Lung (tissue), 12 donors: ENCODE data around the gene SLC5A12. TPM values are rescaled to one million over a fixed set of nuclear protein-coding genes. Genes with fewer than 3 reads are reported as not detected.

Experiments
- ATAC-seq: fragments of 200-7000 bp; cut with Tn5 transposase; one replicate; pipeline ENCODE4 v1.9.1; 2020; ENCODE audit warnings: moderate number of reproducible peaks; ENCODE audit not compliant: insufficient read depth, low FRiP score
- DNase-seq, 3 donors: peaks; one replicate each; pipeline ENCODE4 v3.0.0-alpha.2; 2013 to 2017
- H3K27ac ChIP-seq, 2 donors: one replicate each; pipeline ENCODE4 v1.5.1; 2013; ENCODE audit warnings: mild to moderate bottlenecking in 2 of 2, moderate library complexity in 2 of 2, control low read depth in 1 of 2, inconsistent platforms in 1 of 2, low read depth in 1 of 2, low read length in 1 of 2
- H3K27me3 ChIP-seq, 3 donors: one replicate each; pipeline ENCODE4 v1.5.1; 2013; ENCODE audit warnings: low read length in 2 of 3; ENCODE audit not compliant: control insufficient read depth in 3 of 3, insufficient read depth in 3 of 3
- H3K36me3 ChIP-seq, 4 donors: one replicate each; pipeline ENCODE4 v1.5.1; 2013; ENCODE audit warnings: low read length in 4 of 4, mild to moderate bottlenecking in 1 of 4, moderate library complexity in 1 of 4; ENCODE audit not compliant: control insufficient read depth in 4 of 4, insufficient read depth in 4 of 4
- H3K4me1 ChIP-seq, 5 donors: one replicate each; pipeline ENCODE4 v1.5.1; 2013; ENCODE audit warnings: low read length in 5 of 5, mild to moderate bottlenecking in 2 of 5, moderate library complexity in 1 of 5; ENCODE audit not compliant: control insufficient read depth in 5 of 5, insufficient read depth in 5 of 5
- H3K4me3 ChIP-seq: one replicate; pipeline ENCODE4 v1.5.1; 2013; ENCODE audit warnings: mild to moderate bottlenecking, control low read depth, moderate library complexity
- H3K9ac ChIP-seq, 2 donors: one replicate each; pipeline ENCODE4 v1.5.1; 2013; ENCODE audit warnings: low read length in 2 of 2, control low read depth in 1 of 2; ENCODE audit not compliant: insufficient read depth in 1 of 2
- H3K9me3 ChIP-seq, 4 donors: one replicate each; pipeline ENCODE4 v1.5.1; 2013; ENCODE audit warnings: low read length in 3 of 4, mild to moderate bottlenecking in 1 of 4, moderate library complexity in 1 of 4; ENCODE audit not compliant: control insufficient read depth in 4 of 4, insufficient read depth in 3 of 4
- CTCF ChIP-seq: IDR thresholded peaks from 2 replicates; pipeline ENCODE4 v1.5.1; 2012; ENCODE audit warnings: mild to moderate bottlenecking; ENCODE audit errors: control extremely low read depth, extremely low read depth
- WGBS, 2 donors: extraction: QIAGEN DNeasy Blood & Tissue Kit; methylation state at CpG; one replicate each; pipeline ENCODE4 v1.1.7; 2013; 5-methylcytosine and 5-hydroxymethylcytosine counted together
- polyA plus RNA-seq, 2 donors: library from polyadenylated mRNA; stranded (reverse); fragments of 200-250 nt; gene quantifications; one replicate each; pipeline ENCODE4 v1.2.1, GENCODE V29; 2013
- total RNA-seq, 2 donors: library from RNA; depleted of rRNA in 1 of 2; stranded (reverse); fragments of >200 nt in 1 of 2; gene quantifications; one replicate each; pipeline ENCODE4 v1.2.1, GENCODE V29; 2014 to 2021
- donor health status: control.
- donor health status: control.
- donor health status: Bipolar disorder and iron deficiency.
- donor health status: healthy.
- donor health status: DM: yes; HTN: yes; CAD: no.

The SLC5A12 gene
- total and polyA plus RNA-seq, 4 donors: 0.06 TPM; not detected in 3

DNA sequence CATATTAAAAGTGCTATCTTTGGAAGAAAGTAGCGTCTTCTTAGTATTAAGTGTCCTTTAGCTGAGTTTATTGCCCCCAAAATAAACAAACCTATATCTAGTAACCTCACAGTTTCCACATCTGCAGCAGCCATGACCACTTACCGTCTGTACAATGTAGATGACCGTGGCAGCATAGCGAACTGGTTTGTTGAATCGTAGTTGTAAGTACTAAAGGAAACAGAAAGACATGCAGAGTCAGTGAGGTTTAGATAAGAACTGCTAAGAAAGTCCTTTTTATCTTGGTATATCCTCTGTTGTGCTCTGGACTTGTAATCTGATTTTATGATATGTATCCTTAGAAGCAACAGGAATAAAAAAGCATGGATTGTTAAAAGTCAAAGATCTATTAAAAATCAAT, 9.4 kb downstream of the SLC5A12 start:
- Histone ChIP-seq H3K9me3 (no peaks in the 10 kb centered on the region), H3K27me3 (no peaks in the 10 kb centered on the region), H3K4me3 (no peak overlapping the region), H3K36me3 (no peaks in the 10 kb centered on the region), H3K4me1 (peaks cover 0 to 13% (median 0%) of the 10 kb centered on the region in 5 donors), H3K27ac (no peak overlapping the region), H3K9ac (no peak overlapping the region)
- no peak for ATAC-seq
- WGBS, 2 donors: 47 to 56% methylated on average over 5 of the region's 5 CpGs
- no peak for TF ChIP-seq CTCF
- no peak for DNase-seq

DNA sequence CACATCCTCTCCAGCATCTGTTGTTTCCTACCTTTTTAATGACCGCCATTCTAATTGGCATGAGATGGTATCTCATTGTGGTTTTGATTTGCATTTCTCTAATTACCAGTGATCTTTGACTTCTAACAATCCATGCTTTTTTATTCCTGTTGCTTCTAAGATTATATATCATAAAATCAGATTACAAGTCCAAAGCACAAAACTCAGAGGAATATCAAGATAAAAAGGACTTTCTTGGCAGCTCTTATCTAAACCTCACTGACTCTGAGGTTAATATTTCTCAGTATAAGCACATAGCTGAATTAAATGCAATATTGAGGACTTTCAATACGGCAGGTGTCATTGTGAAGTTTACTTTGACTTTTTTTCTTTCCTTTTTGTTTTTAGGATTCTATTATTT, 11.4 kb downstream of the SLC5A12 start:
- H3K9ac ChIP-seq: no peak overlapping the region
- H3K36me3 ChIP-seq: no peaks in the 10 kb centered on the region
- no peak overlapping the region for H3K4me3 ChIP-seq
- H3K27me3 ChIP-seq: no peaks in the 10 kb centered on the region
- DNase-seq: no peak
- WGBS, 2 donors: 94 to 96% methylated on average over 2 of the region's 2 CpGs
- no peak for TF ChIP-seq CTCF
- H3K27ac ChIP-seq: no peak overlapping the region
- no peaks in the 10 kb centered on the region for H3K9me3 ChIP-seq
- no peak for ATAC-seq
- peaks cover 0 to 13% (median 0%) of the 10 kb centered on the region in 5 donors for H3K4me1 ChIP-seq

DNA sequence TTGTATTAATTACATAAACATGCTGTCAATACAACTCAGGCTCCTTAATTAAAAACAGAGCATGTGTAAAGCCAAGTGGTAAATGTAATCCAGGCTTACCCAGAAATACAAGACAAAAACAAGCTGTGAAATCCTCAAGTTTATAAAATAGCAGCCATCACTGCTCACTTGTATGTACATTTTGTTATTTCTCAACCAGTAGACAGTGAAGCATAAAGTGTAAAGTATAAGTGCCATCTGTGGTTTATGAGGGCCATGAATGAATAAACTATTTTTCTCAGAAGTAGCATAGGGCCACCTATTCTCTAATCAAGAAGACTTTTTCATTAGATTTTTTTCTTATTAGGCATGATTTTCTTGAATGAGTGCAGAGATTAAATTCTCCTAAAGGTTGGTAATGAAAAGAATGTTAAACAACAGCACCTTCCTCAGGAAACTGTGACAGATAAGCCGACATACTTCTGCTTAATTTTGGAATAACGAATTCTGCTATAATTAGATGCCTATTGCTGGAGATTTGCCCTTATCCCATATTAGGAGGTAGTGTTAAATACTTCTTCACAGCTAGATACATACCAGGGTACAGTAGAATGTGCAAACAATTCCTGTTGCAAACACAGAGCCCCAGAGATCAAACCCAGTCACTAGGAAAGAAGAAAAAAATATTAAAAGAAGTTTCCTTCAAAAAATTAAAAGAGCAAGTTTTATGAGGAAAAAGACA, 13.0 kb downstream of the SLC5A12 start:
- peak in 2 of 3 donors; percentile 88 to 94 for DNase-seq
- Histone ChIP-seq H3K27ac (no peak overlapping the region), H3K36me3 (no peaks in the 10 kb centered on the region), H3K9me3 (no peaks in the 10 kb centered on the region), H3K4me3 (no peak overlapping the region), H3K9ac (no peak overlapping the region), H3K4me1 (peaks cover 0 to 16% (median 0%) of the 10 kb centered on the region in 5 donors), H3K27me3 (no peaks in the 10 kb centered on the region)
- WGBS, 2 donors: 28 to 32% methylated on average over 2 of the region's 2 CpGs
- no peak for TF ChIP-seq CTCF
- no peak for ATAC-seq

DNA sequence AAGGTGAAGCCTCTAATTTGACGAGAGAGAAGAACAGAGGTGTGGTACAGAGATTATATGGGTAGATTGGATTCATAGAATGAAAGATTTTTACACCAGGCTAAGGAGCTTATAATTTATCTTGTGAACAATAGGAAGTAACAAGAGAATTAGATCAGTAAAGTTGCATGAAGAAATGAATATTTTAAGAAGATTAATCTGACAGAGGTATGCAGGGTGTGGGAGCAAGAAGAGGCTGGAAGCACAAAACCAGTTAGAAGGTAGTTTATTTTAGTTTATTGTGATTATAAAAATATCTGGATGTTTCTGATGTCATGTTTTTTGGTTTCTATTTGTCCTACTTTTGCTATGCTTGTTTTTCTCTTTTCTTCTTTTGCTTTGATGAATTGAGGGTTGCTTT, 15.7 kb downstream of the SLC5A12 start:
- Histone ChIP-seq H3K4me1 (peaks cover 0 to 27% (median 6%) of the 10 kb centered on the region in 5 donors), H3K4me3 (no peak overlapping the region), H3K36me3 (no peaks in the 10 kb centered on the region), H3K9ac (no peak overlapping the region), H3K9me3 (no peaks in the 10 kb centered on the region), H3K27me3 (no peaks in the 10 kb centered on the region), H3K27ac (no peak overlapping the region)
- TF ChIP-seq CTCF: no peak
- 87 to 88% methylated on average over 1 of the region's 1 CpG for WGBS, 2 donors
- DNase-seq (no peak), ATAC-seq (no peak)
